RWPE2 (cell line): ENCODE results near the gene PIK3R6.
"Not testable (repeated sequence)": the region's sequence is repeated elsewhere in the genome, so short reads cannot be mapped to it uniquely, and the experiment has no call there.

Source experiments
- ATAC-seq: fragments of 200-7000 bp; cut with Tn5 transposase; 3 replicates; pipeline ENCODE4 v1.9.1; 2021; ENCODE audit warnings: low read depth
- DNase-seq: peaks from one replicate; pipeline ENCODE4 v3.0.0-alpha.2; 2020; ENCODE audit warnings: low spot score
- H3K27ac ChIP-seq: fragments of 450-650 bp; 2 replicates; pipeline ENCODE4 v1.5.1; 2017; ENCODE audit warnings: mild to moderate bottlenecking; ENCODE audit not compliant: poor library complexity, severe bottlenecking
- H3K27me3 ChIP-seq: fragments of 250-450 bp; sonication (Bioruptor Pico); 2 replicates; pipeline ENCODE4 v1.5.1; 2021; ENCODE audit warnings: mild to moderate bottlenecking, moderate library complexity; ENCODE audit not compliant: insufficient read depth, poor library complexity, severe bottlenecking
- H3K36me3 ChIP-seq: fragments of 250-450 bp; sonication (Bioruptor Pico); 2 replicates; pipeline ENCODE4 v1.5.1; 2020; ENCODE audit warnings: low read depth, mild to moderate bottlenecking, moderate library complexity
- H3K4me1 ChIP-seq: fragments of 250-450 bp; sonication (Bioruptor Pico); 2 replicates; pipeline ENCODE4 v1.5.1; 2021; ENCODE audit warnings: mild to moderate bottlenecking, moderate library complexity; ENCODE audit not compliant: insufficient read depth, poor library complexity, severe bottlenecking
- H3K4me3 ChIP-seq: fragments of 250-450 bp; sonication (Bioruptor Pico); 2 replicates; pipeline ENCODE4 v1.5.1; 2021; ENCODE audit warnings: mild to moderate bottlenecking, moderate library complexity; ENCODE audit not compliant: severe bottlenecking
- H3K9me3 ChIP-seq: fragments of 250-450 bp; sonication (Bioruptor Pico); 2 replicates; pipeline ENCODE4 v1.5.1; 2021; ENCODE audit warnings: mild to moderate bottlenecking, moderate library complexity; ENCODE audit not compliant: severe bottlenecking
- CTCF ChIP-seq: fragments of 450-650 bp; IDR thresholded peaks from one replicate; pipeline ENCODE4 v1.5.1; 2017; ENCODE audit warnings: mild to moderate bottlenecking, moderate library complexity; ENCODE audit not compliant: poor library complexity, severe bottlenecking

PIK3R6 gene

GRCh38 chr17:8856869-8857575 is 10.5 kb downstream of the PIK3R6 start:
- Histone ChIP-seq H3K27ac (peak overlapping the region; percentile 88), H3K4me3 (no peak overlapping the region), H3K4me1 (peaks cover 18% of the 10 kb centered on the region), H3K36me3 (no peaks in the 10 kb centered on the region), H3K27me3 (no peaks in the 10 kb centered on the region), H3K9me3 (no peaks in the 10 kb centered on the region)
- ATAC-seq, result no peak
- DNase-seq, result no peak
- no peak for TF ChIP-seq CTCF

DNA sequence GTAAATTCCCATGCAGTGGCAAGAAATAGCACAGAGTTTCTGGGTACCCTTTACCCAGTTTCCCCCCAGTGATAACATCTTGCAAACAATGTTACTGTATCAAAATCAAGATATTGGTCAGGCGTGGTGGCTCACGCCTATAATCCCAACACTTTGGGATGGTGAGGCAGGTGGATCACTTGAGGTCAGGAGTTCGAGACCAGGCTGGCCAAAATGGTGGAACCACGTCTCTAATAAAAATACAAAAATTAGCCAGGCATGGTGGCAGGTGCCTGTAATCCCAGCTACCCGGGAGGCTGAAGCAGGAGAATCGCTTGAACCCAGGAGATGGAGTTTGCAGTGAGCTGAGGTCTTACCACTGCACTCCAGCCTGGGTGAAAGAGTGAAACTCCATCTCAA is 11.3 kb downstream of the PIK3R6 start:
- DNase-seq, result not testable (repeated sequence)

GRCh38 chr17:8855477-8856204 is 11.8 kb downstream of the PIK3R6 start:
- H3K4me3 ChIP-seq, result no peak overlapping the region
- H3K4me1 ChIP-seq, result peaks cover 18% of the 10 kb centered on the region
- no peaks in the 10 kb centered on the region for H3K27me3 ChIP-seq
- no peaks in the 10 kb centered on the region for H3K36me3 ChIP-seq
- DNase-seq (no peak), ATAC-seq (no peak)
- TF ChIP-seq CTCF, result no peak
- H3K9me3 ChIP-seq, result no peaks in the 10 kb centered on the region
- no peak overlapping the region for H3K27ac ChIP-seq

More for the DNA sequence above, 11.3 kb downstream of the PIK3R6 start:
- not testable (repeated sequence) for H3K27ac ChIP-seq, H3K9me3 ChIP-seq, ATAC-seq, H3K27me3 ChIP-seq, H3K36me3 ChIP-seq, H3K4me3 ChIP-seq
- peaks cover 18% of the 10 kb centered on the region for H3K4me1 ChIP-seq

DNA sequence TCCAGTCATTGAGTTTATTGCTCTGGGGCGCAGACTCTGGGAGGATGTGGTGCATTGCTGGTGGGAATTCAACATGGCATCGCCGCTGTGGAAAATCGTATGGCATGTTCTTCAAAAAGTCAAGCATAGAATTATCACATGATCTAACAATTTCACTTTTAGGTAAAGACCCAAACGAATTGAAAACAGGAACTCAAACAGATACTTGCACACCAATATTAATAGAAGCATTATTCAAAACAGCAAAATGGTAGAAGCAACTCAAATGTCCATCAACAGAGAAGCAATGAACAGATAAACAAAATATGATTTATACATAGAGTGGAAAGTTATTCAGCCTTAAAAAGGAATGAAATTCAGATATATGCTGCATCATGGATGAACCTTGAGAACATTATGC is 15.9 kb downstream of the PIK3R6 start:
- TF ChIP-seq CTCF, result no peak
- ATAC-seq (no peak), DNase-seq (no peak)

GRCh38 chr17:8849311-8850041 is 18.0 kb downstream of the PIK3R6 start:
- no peaks in the 10 kb centered on the region for H3K36me3 ChIP-seq
- H3K4me1 ChIP-seq, result no peaks in the 10 kb centered on the region
- DNase-seq (no peak), ATAC-seq (no peak)
- H3K27me3 ChIP-seq, result no peaks in the 10 kb centered on the region
- H3K27ac ChIP-seq, result no peak overlapping the region
- no peaks in the 10 kb centered on the region for H3K9me3 ChIP-seq
- no peak for TF ChIP-seq CTCF
- H3K4me3 ChIP-seq, result no peak overlapping the region

More for the DNA sequence above, 15.9 kb downstream of the PIK3R6 start:
- Histone ChIP-seq H3K27me3 (no peaks in the 10 kb centered on the region), H3K27ac (no peak overlapping the region), H3K4me1 (no peaks in the 10 kb centered on the region), H3K9me3 (no peaks in the 10 kb centered on the region), H3K4me3 (no peak overlapping the region), H3K36me3 (no peaks in the 10 kb centered on the region)
